Spleen (tissue), 11 donors: ENCODE data around the gene PDE4B. TPM values are rescaled to one million over a fixed set of nuclear protein-coding genes. Genes with fewer than 3 reads are reported as not detected.
A peak's percentile ranks its signal among the peaks of the same experiment; 100 is the strongest.

Experiments used
- DNase-seq: peaks from one replicate; pipeline ENCODE4 v3.0.0-alpha.2; 2020
- H3K27ac ChIP-seq, 8 donors: fragments of 200-600 bp; sonication (generic) in 7 of 8; 1 replicate in 4 of 8; 2 replicates in 4 of 8; pipeline versions ENCODE4 v1.5.0 to v1.8.0; 2016 to 2021; ENCODE audit warnings: inconsistent platforms in 4 of 8, mild to moderate bottlenecking in 4 of 8, moderate library complexity in 1 of 8
- H3K27me3 ChIP-seq, 7 donors: fragments of 200-600 bp; sonication (generic) in 6 of 7; replicated peaks in 1 of 7; 1 replicate in 4 of 7; 2 replicates in 3 of 7; pipeline versions ENCODE4 v1.5.0 to v1.8.0; 2016 to 2021; ENCODE audit warnings: inconsistent platforms in 3 of 7, mild to moderate bottlenecking in 1 of 7
- H3K36me3 ChIP-seq, 6 donors: fragments of 200-600 bp; sonication (generic) in 5 of 6; 1 replicate in 4 of 6; 2 replicates in 2 of 6; pipeline versions ENCODE4 v1.5.0 to v1.8.0; 2016 to 2021; ENCODE audit warnings: inconsistent platforms in 2 of 6
- H3K4me1 ChIP-seq, 6 donors: fragments of 200-600 bp; sonication (generic) in 5 of 6; 1 replicate in 3 of 6; 2 replicates in 3 of 6; pipeline versions ENCODE4 v1.5.0 to v1.8.0; 2016 to 2021; ENCODE audit warnings: inconsistent platforms in 3 of 6
- H3K4me3 ChIP-seq, 8 donors: fragments of 200-600 bp; sonication (generic) in 7 of 8; 1 replicate in 4 of 8; 2 replicates in 4 of 8; pipeline versions ENCODE4 v1.5.0 to v1.8.0; 2016 to 2021; ENCODE audit warnings: inconsistent platforms in 4 of 8, mild to moderate bottlenecking in 4 of 8, moderate library complexity in 2 of 8
- H3K9me3 ChIP-seq, 8 donors: fragments of 200-600 bp; sonication (generic) in 7 of 8; 1 replicate in 4 of 8; 2 replicates in 4 of 8; pipeline versions ENCODE4 v1.5.0 to v1.8.0; 2016 to 2021; ENCODE audit warnings: inconsistent platforms in 4 of 8
- POLR2A ChIP-seq, 3 donors: fragments of 450-650 bp; IDR thresholded peaks; one replicate each; pipeline ENCODE4 v1.5.1; 2017; ENCODE audit warnings: antibody characterized with exemption in 3 of 3, mild to moderate bottlenecking in 1 of 3
- POLR2AphosphoS5 ChIP-seq, 3 donors: sonication (generic); formaldehyde crosslinking; IDR thresholded peaks; one replicate each; pipeline ENCODE4 v1.5.1; 2017; ENCODE audit warnings: antibody characterized with exemption in 3 of 3
- WGBS, 5 donors: extraction: QIAGEN DNeasy Blood & Tissue Kit in 3 of 5; methylation state at CpG; one replicate each; pipeline versions ENCODE4 v1.1.5 to v1.1.7; 2013 to 2018; 5-methylcytosine and 5-hydroxymethylcytosine counted together
- intact Hi-C: fragments of 100-400 bp; cut with DNase I; formaldehyde crosslinking; loops from one replicate; pipeline ENCODE4 v1.15.0; 2023; ENCODE audit warnings: low total_unique reads
- polyA plus RNA-seq, 3 donors: library from polyadenylated mRNA; stranded (reverse); fragments of 200-250 nt; gene quantifications; one replicate each; pipeline ENCODE4 v1.2.1, GENCODE V29; 2013
- total RNA-seq, 7 donors: library from RNA; depleted of rRNA in 3 of 7; stranded (reverse); fragments of >200 nt in 3 of 7; fragmentation: NEBNext Ultra II Directional in 4 of 7; extraction: Animal tissue kit (Norgen Biotek cat#: 25700) in 4 of 7; gene quantifications; one replicate each; pipeline versions ENCODE4 v1.1.0 to v1.2.1, GENCODE V29; 2016 to 2021
- TF ChIP-seq, protein P1 (sequence below), 11 experiments: fragments of 200-600 bp in 7 of 11; fragments of 450-650 bp in 4 of 11; sonication (generic) in 4 of 11; IDR thresholded peaks in 8 of 11; conservative IDR thresholded peaks in 3 of 11; 1 replicate in 7 of 11; 2 replicates in 4 of 11; pipeline versions ENCODE4 v1.4.0 to v1.8.0; 2016 to 2021; ENCODE audit warnings: antibody characterized with exemption in 11 of 11, inconsistent platforms in 4 of 11, mild to moderate bottlenecking in 1 of 11
- donor health status: healthy with polysubstance abuse.
- donor health status: DM: no; HTN: no; CAD: no; lungs with moderate emphysema.
- donor health status: DM: no; HTN: no; CAD: no.
- donor health status: Bipolar disorder and iron deficiency.
- donor health status: healthy.
- donor health status: DM: no; HTN: no; CAD: no.
- donor health status: DM: yes; HTN: yes; CAD: no.

The PDE4B gene
- total and polyA plus RNA-seq, 10 donors = 12.6 to 88.2 (median 51.9) TPM

DNA sequence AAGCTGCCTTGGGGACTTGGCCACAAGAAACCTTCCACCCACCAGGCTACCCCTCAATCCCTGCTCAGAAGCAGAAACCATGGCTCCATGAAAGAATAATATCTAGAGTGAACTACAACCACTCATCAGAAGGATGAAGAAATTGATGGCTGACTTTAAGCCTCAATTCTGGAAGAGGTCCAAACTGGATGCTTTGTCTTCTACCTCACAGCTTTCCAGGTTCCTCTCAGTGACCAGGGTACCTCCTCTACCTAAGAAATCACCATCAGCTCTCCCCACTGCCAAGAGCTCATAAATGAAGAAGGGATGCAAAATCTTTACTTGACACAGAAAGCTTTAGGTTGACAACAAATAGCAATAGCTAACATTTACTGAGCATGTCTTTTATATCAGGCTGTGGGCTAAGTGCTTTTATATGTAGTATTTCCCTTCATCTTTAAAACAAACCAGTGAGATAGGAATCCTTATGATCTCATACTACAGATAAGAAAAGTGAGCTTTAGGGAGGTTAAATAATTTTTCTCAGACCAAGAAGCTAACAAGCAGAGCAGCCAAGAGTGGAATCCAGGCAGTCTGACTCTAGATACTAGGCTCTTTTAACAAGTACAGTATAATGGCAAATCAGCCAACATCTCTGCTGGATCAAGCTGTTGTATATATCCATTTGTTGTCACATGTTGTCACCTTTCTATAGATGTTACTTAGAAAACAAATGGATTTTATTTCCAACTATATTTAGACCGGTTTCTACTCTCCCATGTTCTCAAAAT is 498.3 kb downstream of the PDE4B start:
- Histone ChIP-seq H3K4me1 (peaks cover 0 to 33% (median 4%) of the 10 kb centered on the region in 6 donors), H3K27me3 (no peaks in the 10 kb centered on the region), H3K27ac (peak overlapping the region in 1 of 8 donors; percentile 19), H3K36me3 (no peaks in the 10 kb centered on the region), H3K4me3 (no peak overlapping the region), H3K9me3 (no peaks in the 10 kb centered on the region)
- no peak for DNase-seq
- 51 to 60% (median 51%) methylated on average over 1 of the region's 1 CpG for WGBS, 5 donors
- TF ChIP-seq POLR2A (IDR thresholded peaks at IDR 0.05) = no peak
- TF ChIP-seq, protein P1, sequence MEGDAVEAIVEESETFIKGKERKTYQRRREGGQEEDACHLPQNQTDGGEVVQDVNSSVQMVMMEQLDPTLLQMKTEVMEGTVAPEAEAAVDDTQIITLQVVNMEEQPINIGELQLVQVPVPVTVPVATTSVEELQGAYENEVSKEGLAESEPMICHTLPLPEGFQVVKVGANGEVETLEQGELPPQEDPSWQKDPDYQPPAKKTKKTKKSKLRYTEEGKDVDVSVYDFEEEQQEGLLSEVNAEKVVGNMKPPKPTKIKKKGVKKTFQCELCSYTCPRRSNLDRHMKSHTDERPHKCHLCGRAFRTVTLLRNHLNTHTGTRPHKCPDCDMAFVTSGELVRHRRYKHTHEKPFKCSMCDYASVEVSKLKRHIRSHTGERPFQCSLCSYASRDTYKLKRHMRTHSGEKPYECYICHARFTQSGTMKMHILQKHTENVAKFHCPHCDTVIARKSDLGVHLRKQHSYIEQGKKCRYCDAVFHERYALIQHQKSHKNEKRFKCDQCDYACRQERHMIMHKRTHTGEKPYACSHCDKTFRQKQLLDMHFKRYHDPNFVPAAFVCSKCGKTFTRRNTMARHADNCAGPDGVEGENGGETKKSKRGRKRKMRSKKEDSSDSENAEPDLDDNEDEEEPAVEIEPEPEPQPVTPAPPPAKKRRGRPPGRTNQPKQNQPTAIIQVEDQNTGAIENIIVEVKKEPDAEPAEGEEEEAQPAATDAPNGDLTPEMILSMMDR (IDR thresholded peaks at IDR 0.05 in 8 of 11, conservative IDR thresholded peaks at IDR 0.05 in 3 of 11) = no peak
- TF ChIP-seq POLR2AphosphoS5 (IDR thresholded peaks at IDR 0.05) = no peak
- intact Hi-C loops = no loop called here

DNA sequence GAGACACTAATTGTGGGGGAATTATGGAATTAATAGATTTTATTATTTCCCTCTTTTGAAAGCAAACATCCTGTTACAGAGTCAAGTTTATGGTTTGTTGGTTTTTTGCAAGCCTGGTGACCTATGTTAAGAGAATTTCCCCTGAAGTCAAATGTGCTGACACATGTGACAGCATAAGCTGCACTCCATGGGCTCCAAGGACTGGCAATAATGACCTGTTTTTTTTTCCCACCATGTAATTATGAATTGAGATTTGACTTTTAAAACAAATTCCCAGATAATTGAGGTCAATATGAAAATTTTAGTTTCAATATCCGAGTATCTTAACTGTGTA is 498.8 kb downstream of the PDE4B start:
- Histone ChIP-seq H3K4me1 (peaks cover 0 to 33% (median 6%) of the 10 kb centered on the region in 6 donors), H3K4me3 (no peak overlapping the region), H3K36me3 (no peaks in the 10 kb centered on the region), H3K27ac (peak overlapping the region in 1 of 8 donors; percentile 19), H3K27me3 (no peaks in the 10 kb centered on the region), H3K9me3 (no peaks in the 10 kb centered on the region)
- 79 to 89% (median 84%) methylated on average over 1 of the region's 1 CpG for WGBS, 5 donors
- TF ChIP-seq POLR2A (IDR thresholded peaks at IDR 0.05) (no peak), POLR2AphosphoS5 (IDR thresholded peaks at IDR 0.05) (no peak)
- TF ChIP-seq, protein P1 (IDR thresholded peaks at IDR 0.05 in 8 of 11, conservative IDR thresholded peaks at IDR 0.05 in 3 of 11) = no peak
- intact Hi-C loops = no loop called here
- DNase-seq = no peak

DNA sequence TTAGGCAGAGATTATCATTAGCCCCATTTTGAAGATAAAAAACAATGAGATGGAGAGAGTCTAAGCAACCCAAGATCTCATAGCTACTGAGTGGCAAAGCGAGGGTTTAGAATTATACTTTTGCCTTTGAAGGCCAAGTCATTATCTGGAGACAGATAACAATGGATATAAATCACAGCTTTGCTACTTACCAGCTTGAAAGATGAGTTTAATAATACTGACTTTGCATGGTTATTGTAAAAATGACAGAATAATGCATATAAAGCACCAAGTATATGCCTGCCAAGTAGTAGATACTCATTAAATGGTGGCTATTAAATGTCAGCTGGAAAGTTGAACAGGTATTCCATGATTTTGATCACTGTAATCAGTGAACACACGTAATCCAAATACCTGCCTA is 499.6 kb downstream of the PDE4B start:
- TF ChIP-seq, protein P1 (IDR thresholded peaks at IDR 0.05 in 8 of 11, conservative IDR thresholded peaks at IDR 0.05 in 3 of 11) = no peak
- no peak for TF ChIP-seq POLR2A (IDR thresholded peaks at IDR 0.05)
- H3K27me3 ChIP-seq = no peaks in the 10 kb centered on the region
- peaks cover 0 to 35% (median 6%) of the 10 kb centered on the region in 6 donors for H3K4me1 ChIP-seq
- H3K9me3 ChIP-seq = no peaks in the 10 kb centered on the region
- no peak overlapping the region for H3K27ac ChIP-seq
- no peak overlapping the region for H3K4me3 ChIP-seq
- no peaks in the 10 kb centered on the region for H3K36me3 ChIP-seq
- WGBS, 5 donors = 90 to 99% (median 96%) methylated on average over 2 of the region's 2 CpGs
- DNase-seq = no peak
- intact Hi-C loops = no loop called here

DNA sequence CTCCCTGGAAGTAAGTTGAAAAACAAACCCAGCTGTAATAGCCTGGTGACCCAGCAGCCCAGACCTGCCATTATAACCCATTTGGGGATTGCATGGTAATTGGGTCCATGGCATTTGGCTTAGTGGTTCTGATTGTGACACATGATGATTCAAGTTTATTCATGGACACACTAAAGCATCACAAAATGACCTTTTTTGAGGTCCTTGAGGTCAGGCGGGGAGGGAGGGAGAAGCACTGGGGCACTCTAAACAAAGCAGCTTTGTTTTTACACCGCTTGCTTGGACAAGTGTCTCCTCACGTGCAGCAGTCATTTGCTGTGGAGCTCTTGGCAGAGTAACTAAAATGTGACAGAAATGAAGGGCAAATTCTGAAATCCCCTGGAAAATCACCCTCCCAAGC is 500.2 kb downstream of the PDE4B start:
- H3K27me3 ChIP-seq = no peaks in the 10 kb centered on the region
- no peak for DNase-seq
- no peaks in the 10 kb centered on the region for H3K36me3 ChIP-seq
- 82 to 92% (median 90%) methylated on average over 3 of the region's 3 CpGs for WGBS, 5 donors
- H3K27ac ChIP-seq = no peak overlapping the region
- no peaks in the 10 kb centered on the region for H3K9me3 ChIP-seq
- peaks cover 0 to 35% (median 6%) of the 10 kb centered on the region in 6 donors for H3K4me1 ChIP-seq
- intact Hi-C loops = no loop called here
- TF ChIP-seq, protein P1 (IDR thresholded peaks at IDR 0.05 in 8 of 11, conservative IDR thresholded peaks at IDR 0.05 in 3 of 11) = no peak
- TF ChIP-seq POLR2A (IDR thresholded peaks at IDR 0.05) = no peak
- TF ChIP-seq POLR2AphosphoS5 (IDR thresholded peaks at IDR 0.05) = no peak
- no peak overlapping the region for H3K4me3 ChIP-seq
